H9 (cell line): ENCODE results near the gene VWA8. TPM values are rescaled to one million over a fixed set of nuclear protein-coding genes. Genes with fewer than 3 reads are reported as not detected.

Source experiments
- DNase-seq: peaks from one replicate; pipeline ENCODE4 v3.0.0-alpha.2; 2017
- H2AFZ ChIP-seq: one replicate; pipeline ENCODE4 v1.6.1; 2013; ENCODE audit warnings: mild to moderate bottlenecking, low read length, control low read depth, moderate library complexity
- H2AK5ac ChIP-seq: 2 replicates; pipeline ENCODE4 v1.6.1; 2013; ENCODE audit warnings: low read length, control low read depth, mixed read lengths; ENCODE audit not compliant: insufficient read length
- H2BK120ac ChIP-seq: one replicate; pipeline ENCODE4 v1.6.1; 2013; ENCODE audit warnings: low read depth, mild to moderate bottlenecking, low read length, control low read depth, inconsistent platforms; ENCODE audit not compliant: poor library complexity, severe bottlenecking
- H2BK12ac ChIP-seq: 2 replicates; pipeline ENCODE4 v1.6.1; 2013; ENCODE audit warnings: low read length, control low read depth, mixed read lengths, low read depth; ENCODE audit not compliant: insufficient read length
- H2BK15ac ChIP-seq: 2 replicates; pipeline ENCODE4 v1.6.1; 2013; ENCODE audit warnings: low read depth, low read length, control low read depth
- H2BK20ac ChIP-seq: one replicate; pipeline ENCODE4 v1.6.1; 2013; ENCODE audit warnings: low read depth, mild to moderate bottlenecking, low read length, control low read depth, inconsistent platforms; ENCODE audit not compliant: poor library complexity, severe bottlenecking
- H2BK5ac ChIP-seq: 2 replicates; pipeline ENCODE4 v1.6.1; 2013; ENCODE audit warnings: low read length, control low read depth, mixed read lengths; ENCODE audit not compliant: insufficient read length
- H3K14ac ChIP-seq: 2 replicates; pipeline ENCODE4 v1.6.1; 2013; ENCODE audit warnings: low read length, control low read depth; ENCODE audit not compliant: insufficient read depth
- H3K18ac ChIP-seq: 2 replicates; pipeline ENCODE4 v1.6.1; 2013; ENCODE audit warnings: low read depth, mild to moderate bottlenecking, mixed read lengths, low read length, control low read depth; ENCODE audit not compliant: insufficient read length
- H3K23ac ChIP-seq: 2 replicates; pipeline ENCODE4 v1.6.1; 2013; ENCODE audit warnings: low read length, control low read depth, mixed read lengths, low read depth; ENCODE audit not compliant: insufficient read length
- H3K23me2 ChIP-seq: 2 replicates; pipeline ENCODE4 v1.6.1; 2013; ENCODE audit warnings: low read depth, mild to moderate bottlenecking, mixed read lengths, low read length, control low read depth; ENCODE audit not compliant: insufficient read length, poor library complexity, severe bottlenecking
- H3K27ac ChIP-seq: 2 replicates; pipeline ENCODE4 v1.5.1; 2013; ENCODE audit warnings: low read length, control low read depth, mixed read lengths, low read depth; ENCODE audit not compliant: insufficient read length
- H3K27me3 ChIP-seq: 2 replicates; pipeline ENCODE4 v1.6.1; 2013; ENCODE audit warnings: low read length, control low read depth, inconsistent platforms; ENCODE audit not compliant: insufficient read depth
- H3K4ac ChIP-seq: 2 replicates; pipeline ENCODE4 v1.6.1; 2013; ENCODE audit warnings: low read depth, mild to moderate bottlenecking, control low read depth, inconsistent platforms, low read length, moderate library complexity
- H3K4me1 ChIP-seq: 2 replicates; pipeline ENCODE4 v1.6.1; 2013; ENCODE audit warnings: low read length, control low read depth, inconsistent platforms; ENCODE audit not compliant: insufficient read depth
- H3K4me2 ChIP-seq: 2 replicates; pipeline ENCODE4 v1.6.1; 2013; ENCODE audit warnings: low read length, control low read depth, mixed read lengths; ENCODE audit not compliant: insufficient read length, insufficient read depth
- H3K56ac ChIP-seq: 2 replicates; pipeline ENCODE4 v1.6.1; 2013; ENCODE audit warnings: low read depth, mild to moderate bottlenecking, mixed read lengths, low read length, control low read depth; ENCODE audit not compliant: insufficient read length
- H3K79me1 ChIP-seq: 2 replicates; pipeline ENCODE4 v1.6.1; 2013; ENCODE audit warnings: low read depth, mild to moderate bottlenecking, moderate library complexity, low read length, control low read depth, inconsistent platforms; ENCODE audit not compliant: insufficient read depth, poor library complexity, severe bottlenecking
- H3K79me2 ChIP-seq: 2 replicates; pipeline ENCODE4 v1.6.1; 2013; ENCODE audit warnings: low read length, control low read depth, inconsistent platforms; ENCODE audit not compliant: insufficient read depth
- H3K9ac ChIP-seq: 2 replicates; pipeline ENCODE4 v1.6.1; 2013; ENCODE audit warnings: low read length, control low read depth, mixed read lengths; ENCODE audit not compliant: insufficient read length; ENCODE audit errors: extremely low read depth
- H3K9me3 ChIP-seq: one replicate; pipeline ENCODE4 v1.6.1; 2013; ENCODE audit warnings: low read depth, low read length, inconsistent platforms; ENCODE audit not compliant: control insufficient read depth
- H3T11ph ChIP-seq: one replicate; pipeline ENCODE4 v1.6.1; 2013; ENCODE audit warnings: mild to moderate bottlenecking, low read length, control low read depth, inconsistent platforms
- H4K20me1 ChIP-seq: one replicate; pipeline ENCODE4 v1.6.1; 2013; ENCODE audit not compliant: control insufficient read depth, insufficient read length, insufficient read depth
- H4K5ac ChIP-seq: 2 replicates; pipeline ENCODE4 v1.6.1; 2013; ENCODE audit warnings: low read depth, mild to moderate bottlenecking, mixed read lengths, low read length, control low read depth; ENCODE audit not compliant: insufficient read length
- H4K8ac ChIP-seq: replicated peaks from 2 replicates; pipeline ENCODE4 v1.6.1; 2013; ENCODE audit warnings: low read length, control low read depth, mixed read lengths, low read depth; ENCODE audit not compliant: insufficient read length
- H4K91ac ChIP-seq: 2 replicates; pipeline ENCODE4 v1.6.1; 2013; ENCODE audit warnings: low read depth, mild to moderate bottlenecking, moderate library complexity, mixed read lengths, low read length, control low read depth; ENCODE audit not compliant: insufficient read length
- H3K27ac Mint-ChIP-seq, 3 experiments: 2 replicates in 2 of 3; 3 replicates in 1 of 3; pipeline ENCODE4 v1.8.0; 2020 to 2021; ENCODE audit warnings: mixed read lengths in 3 of 3, mild to moderate bottlenecking in 1 of 3, moderate library complexity in 1 of 3
- H3K27me3 Mint-ChIP-seq: 2 replicates; pipeline ENCODE4 v1.8.0; 2021; ENCODE audit warnings: low read depth, mild to moderate bottlenecking, moderate library complexity, mixed read lengths
- H3K36me3 Mint-ChIP-seq, 3 experiments: 2 replicates in 2 of 3; 3 replicates in 1 of 3; pipeline ENCODE4 v1.8.0; 2020 to 2021; ENCODE audit warnings: low read depth in 3 of 3, mixed read lengths in 3 of 3; ENCODE audit not compliant: insufficient read depth in 1 of 3
- H3K4me1 Mint-ChIP-seq, 2 experiments: 2 replicates each; pipeline ENCODE4 v1.8.0; 2020; ENCODE audit warnings: mixed read lengths in 2 of 2
- H3K4me3 Mint-ChIP-seq, 2 experiments: 2 replicates in 1 of 2; 3 replicates in 1 of 2; pipeline ENCODE4 v1.8.0; 2020 to 2021; ENCODE audit warnings: mild to moderate bottlenecking in 2 of 2, mixed read lengths in 2 of 2, moderate library complexity in 1 of 2
- H3K9me3 Mint-ChIP-seq, 2 experiments: 2 replicates in 1 of 2; 3 replicates in 1 of 2; pipeline ENCODE4 v1.8.0; 2020; ENCODE audit warnings: mild to moderate bottlenecking in 2 of 2, mixed read lengths in 2 of 2, moderate library complexity in 1 of 2
- CTCF ChIP-seq: fragments of 200-600 bp; sonication (generic); conservative IDR thresholded peaks from 3 replicates; pipeline ENCODE4 v1.8.0; 2021; ENCODE audit warnings: antibody characterized with exemption, mild to moderate bottlenecking
- WGBS: extraction: QIAGEN DNeasy Blood & Tissue Kit; methylation state at CpG from one replicate; pipeline ENCODE4 v1.1.7; 2013; ENCODE audit warnings: missing lambda C conversion rate, low lambda C conversion rate, mixed read lengths; ENCODE audit not compliant: insufficient read length; ENCODE audit errors: extremely low coverage; 5-methylcytosine and 5-hydroxymethylcytosine counted together
- total RNA-seq: library from RNA; stranded (reverse); gene quantifications from 2 replicates; pipeline ENCODE4 v1.2.1, GENCODE V29; 2021

Gene VWA8
- total RNA-seq, 1 experiment from 2014 or later: 17.4 TPM

- Histone ChIP-seq H3K27ac (no peak overlapping the region), H3K4me1 (no peaks in the 10 kb centered on the region), H4K8ac (no peak overlapping the region), H2AK5ac (no peak overlapping the region), H3K79me2 (peaks cover 3% of the 10 kb centered on the region; the same call in 1 of the 2 replicates), H3K9me3 (no peaks in the 10 kb centered on the region), H3K4me2 (no peak overlapping the region), H4K91ac (no peak overlapping the region), H3K27me3 (no peaks in the 10 kb centered on the region), H3K79me1 (peaks cover 7% of the 10 kb centered on the region), H4K5ac (no peak overlapping the region), H2AFZ (no peak overlapping the region), H3T11ph (no peak overlapping the region), H2BK12ac (no peak overlapping the region), H3K4ac (no peak overlapping the region), H2BK20ac (no peak overlapping the region), H4K20me1 (no peaks in the 10 kb centered on the region), H3K18ac (no peak overlapping the region), H3K23me2 (no peaks in the 10 kb centered on the region), H3K23ac (no peak overlapping the region), H2BK15ac (no peak overlapping the region), H3K56ac (no peak overlapping the region), H2BK5ac (no peak overlapping the region), H2BK120ac (no peak overlapping the region), H3K14ac (no peak overlapping the region), H3K9ac (no peak overlapping the region)
- Mint-ChIP-seq H3K27ac (no peak overlapping the region), H3K4me1 (peaks cover 1 to 2% of the 10 kb centered on the region in 2 experiments; a peak in 1 of 4 replicates), H3K9me3 (no peaks in the 10 kb centered on the region; a peak in 1 of 5 replicates), H3K36me3 (peaks cover 2 to 5% (median 3%) of the 10 kb centered on the region in 3 experiments; a peak in 6 of 7 replicates), H3K4me3 (no peak overlapping the region), H3K27me3 (no peaks in the 10 kb centered on the region)
- no peak for TF ChIP-seq CTCF
- DNase-seq: no peak
- no CpG with 5 or more reads among the region's 1 CpG for WGBS
Measured at GRCh38 chr13:41954226-41954625, 6.7 kb downstream of the VWA8 start.
